EL (cell line): ENCODE data around the gene SLC30A2.
A peak's percentile ranks its signal among the peaks of the same experiment; 100 is the strongest.

Experiments
- DNase-seq: peaks from one replicate; pipeline ENCODE4 v3.0.0-alpha.2; 2016

Gene SLC30A2

DNA sequence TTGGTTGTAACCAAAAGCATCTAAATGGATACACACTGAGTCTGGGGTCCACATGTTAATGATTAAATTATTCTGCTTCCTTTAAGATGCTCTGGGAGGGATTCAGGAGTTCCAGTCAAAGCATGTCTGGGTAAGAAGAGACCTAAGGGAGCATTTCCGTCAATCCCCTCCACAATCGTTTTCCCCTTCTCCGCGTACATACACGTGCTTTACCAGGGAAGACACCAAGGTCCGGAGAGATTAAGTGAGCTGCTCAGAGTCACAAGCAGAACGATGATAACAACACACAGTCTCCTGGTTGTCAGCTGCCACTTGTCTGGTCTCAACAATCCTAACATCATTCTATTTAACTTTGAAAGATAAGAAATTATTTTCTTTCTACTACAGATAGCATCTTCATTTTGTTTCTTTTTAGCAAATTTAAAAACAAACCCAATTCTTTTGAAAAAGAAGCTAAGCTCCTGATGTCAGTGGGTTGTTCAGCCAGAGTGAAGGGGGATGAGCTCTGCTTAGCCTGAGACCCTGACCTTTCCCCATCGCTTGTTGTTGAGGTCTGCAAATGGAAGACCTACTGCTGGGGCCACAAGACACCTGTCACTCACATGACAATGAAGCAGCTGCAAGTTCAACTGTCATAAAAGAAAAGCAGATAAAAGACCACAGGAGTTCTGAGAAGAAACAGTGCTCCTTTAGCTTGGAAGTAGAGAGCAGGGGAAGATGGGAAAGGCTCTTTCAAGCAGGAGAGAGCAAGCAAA lies 52.5 kb downstream of the SLC30A2 start:
- DNase-seq: no peak

DNA sequence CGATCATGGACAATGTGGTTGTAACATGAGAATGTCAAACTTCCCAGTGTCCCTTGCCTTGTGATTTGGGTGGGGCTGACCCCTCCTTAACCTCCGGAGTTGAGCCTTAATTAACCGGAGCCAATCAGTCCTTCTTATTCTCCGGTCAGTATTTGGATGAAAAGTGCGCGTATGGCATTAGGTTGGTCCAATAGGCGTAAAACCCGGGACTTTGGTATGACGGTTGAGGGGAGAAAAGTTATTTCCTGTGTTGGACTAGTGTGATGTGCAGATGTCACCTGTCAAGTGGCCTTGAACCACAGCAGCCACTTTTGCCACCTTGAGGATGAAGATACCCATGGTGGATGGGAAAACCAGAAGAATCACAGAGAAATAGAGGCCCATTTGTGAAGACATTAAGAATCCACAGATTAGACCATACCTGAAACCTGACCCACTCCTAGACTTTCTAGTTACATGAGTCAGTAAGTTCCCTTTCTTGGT lies 53.2 kb downstream of the SLC30A2 start:
- no peak for DNase-seq

DNA sequence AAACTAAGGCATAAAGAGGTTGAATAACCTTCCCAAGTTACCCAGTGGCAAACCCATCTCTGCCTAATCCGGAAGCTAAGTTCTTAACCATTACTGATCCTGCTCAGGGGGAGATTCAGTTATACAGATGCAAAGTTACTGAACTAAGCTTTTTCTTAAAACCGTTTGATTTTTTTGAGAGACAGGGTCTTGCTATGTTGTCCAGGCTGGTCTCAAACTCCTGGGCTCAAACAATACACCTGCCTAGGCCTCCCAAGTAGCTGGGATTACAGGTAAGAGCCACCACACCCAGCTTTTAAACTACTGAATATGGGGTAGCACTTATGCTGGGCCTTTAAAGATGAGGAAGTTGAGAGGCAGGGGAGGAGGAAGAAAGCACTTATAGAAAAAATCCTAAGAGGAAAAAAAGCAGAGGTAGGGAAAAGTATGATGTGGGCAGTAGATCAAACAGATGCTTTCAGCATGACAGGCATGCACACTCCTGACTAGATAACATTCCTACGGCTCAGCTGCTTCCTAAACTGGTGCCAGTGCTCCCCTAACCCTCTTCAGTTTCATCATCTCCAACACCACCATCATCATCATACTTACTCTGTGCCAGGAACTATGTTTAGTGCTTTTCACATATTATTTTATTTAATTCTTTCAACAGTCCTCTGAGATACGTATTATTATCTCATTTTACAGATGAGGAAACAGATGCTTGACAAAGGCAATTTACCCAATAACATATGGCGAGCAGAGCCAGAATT lies 53.8 kb downstream of the SLC30A2 start:
- peak; percentile 57 for DNase-seq

DNA sequence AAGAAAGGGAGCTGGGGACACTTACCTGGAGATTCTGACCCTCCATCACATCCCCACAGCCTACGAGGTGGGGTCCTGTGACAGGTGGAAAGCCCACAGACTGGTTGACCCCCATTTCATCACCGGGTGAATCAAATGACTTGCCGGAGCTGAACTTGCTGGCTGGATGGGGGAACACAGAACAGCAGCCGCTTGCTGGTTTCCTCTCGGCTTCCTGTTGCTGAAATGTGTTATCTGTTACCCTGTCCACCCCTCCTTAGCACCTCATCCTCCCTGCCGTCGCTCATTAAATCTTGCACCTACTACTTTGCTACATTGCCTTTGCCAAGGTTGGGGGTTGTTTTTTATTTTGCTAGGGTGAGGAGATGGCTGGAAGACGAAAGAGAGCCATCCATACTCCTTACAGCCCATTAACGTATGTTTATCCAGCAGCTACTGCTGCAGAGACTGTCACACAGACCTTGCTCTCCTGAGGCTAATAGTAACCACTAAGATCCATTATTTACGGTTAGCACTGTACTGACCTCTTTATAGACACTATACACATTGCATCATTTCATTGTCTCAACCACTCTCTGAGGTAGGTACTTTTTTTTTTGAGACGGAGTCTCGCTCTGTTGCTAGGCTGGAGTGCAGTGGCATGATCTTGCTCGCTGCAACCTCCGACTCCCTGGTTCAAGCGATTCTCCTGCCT lies 55.1 kb downstream of the SLC30A2 start:
- DNase-seq: no peak

DNA sequence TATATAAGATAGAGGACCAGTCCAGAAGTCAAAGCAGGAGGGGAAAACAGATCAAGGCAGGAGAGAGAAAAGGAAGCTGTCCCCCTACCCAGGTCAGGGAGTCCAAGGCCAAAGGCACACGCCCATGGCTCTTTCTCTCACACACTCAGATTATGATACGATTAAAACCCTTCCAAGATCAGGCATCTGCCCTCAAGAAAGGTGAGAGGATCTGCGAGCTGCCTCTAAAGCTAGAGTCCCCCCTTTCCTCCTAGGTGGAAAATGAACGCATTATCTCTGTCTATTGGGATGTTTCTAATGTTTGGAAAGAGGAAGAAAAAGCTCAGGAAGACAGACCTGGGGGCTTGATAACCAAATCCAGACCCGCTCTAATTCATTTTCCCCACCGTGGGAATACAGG lies 55.7 kb downstream of the SLC30A2 start:
- DNase-seq: no peak

DNA sequence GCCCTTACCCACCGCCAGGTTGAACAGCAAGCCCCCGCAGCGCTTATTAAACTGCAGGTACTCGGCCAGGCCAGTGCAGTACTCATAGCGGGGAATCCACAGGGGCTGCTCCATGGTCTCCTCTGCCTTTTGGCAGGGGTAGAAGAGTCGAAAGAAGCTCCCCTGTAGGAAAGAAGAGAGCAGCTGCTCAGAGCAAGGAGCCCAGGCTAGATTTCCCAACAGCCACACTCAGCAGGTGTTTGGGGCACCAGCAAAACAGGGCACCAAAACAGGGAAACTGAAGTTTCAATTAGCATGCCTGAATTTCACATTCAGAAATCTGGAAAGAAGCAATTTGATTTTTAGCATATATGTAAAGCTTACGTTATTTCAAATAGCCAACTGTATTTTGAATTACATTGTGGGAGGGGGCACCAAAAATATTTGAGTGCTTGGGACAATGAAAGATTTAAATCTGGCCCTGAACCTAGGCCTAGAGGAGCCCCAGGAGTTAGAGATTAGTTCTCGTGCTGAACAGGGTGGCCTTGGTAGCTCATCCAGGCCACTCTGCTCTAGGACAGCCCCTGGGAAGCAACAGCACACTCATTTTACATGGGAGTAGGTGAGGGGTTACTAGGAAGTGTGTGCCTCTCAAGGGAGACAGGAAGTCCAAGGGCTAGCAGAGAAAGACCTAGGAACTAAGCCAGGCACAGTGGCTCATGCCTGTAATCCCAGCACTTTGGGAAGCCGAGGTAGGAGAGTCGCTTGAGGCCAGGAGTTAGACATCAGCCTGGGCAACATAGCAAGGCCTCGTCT lies 56.3 kb downstream of the SLC30A2 start:
- DNase-seq: no peak

GRCh38 chr1:25987951-25988350 lies 58.0 kb downstream of the SLC30A2 start:
- no peak for DNase-seq
